ENCODE measurements around the gene EREG. TPM values are rescaled to one million over a fixed set of nuclear protein-coding genes. Genes with fewer than 3 reads are reported as not detected.

The EREG gene
- polyA plus RNA-seq, 1 experiment: 0.40 TPM

- no peaks in the 10 kb centered on the region for H3K27me3 ChIP-seq (ENCODE audit: control insufficient read depth, insufficient read depth, low read length)
- no peak for DNase-seq (ENCODE audit: low read depth)
- no peak overlapping the region for H3K4me3 ChIP-seq (ENCODE audit: low read depth, low read length)
- TF ChIP-seq CTCF (IDR thresholded peaks at IDR 0.05; ENCODE audit: insufficient read depth, low read depth, low read length): no peak
- H3K36me3 ChIP-seq (ENCODE audit: control insufficient read depth, insufficient read depth, low read length): no peaks in the 10 kb centered on the region
- ChIA-PET POLR2A (no interaction called here), CTCF (no interaction called here)
Measured at GRCh38 chr4:74390677-74391076, 25.7 kb downstream of the EREG start.

GRCh38 chr4:74391346-74391745 is 26.4 kb downstream of the EREG start:
- no peak for DNase-seq (ENCODE audit: low read depth)
- Histone ChIP-seq H3K36me3 (ENCODE audit: control insufficient read depth, insufficient read depth, low read length) (no peaks in the 10 kb centered on the region), H3K27me3 (ENCODE audit: control insufficient read depth, insufficient read depth, low read length) (no peaks in the 10 kb centered on the region), H3K4me3 (ENCODE audit: low read depth, low read length) (no peak overlapping the region)
- ChIA-PET POLR2A (no interaction called here), CTCF (no interaction called here)
- no peak for TF ChIP-seq CTCF (IDR thresholded peaks at IDR 0.05; ENCODE audit: insufficient read depth, low read depth, low read length)

DNA sequence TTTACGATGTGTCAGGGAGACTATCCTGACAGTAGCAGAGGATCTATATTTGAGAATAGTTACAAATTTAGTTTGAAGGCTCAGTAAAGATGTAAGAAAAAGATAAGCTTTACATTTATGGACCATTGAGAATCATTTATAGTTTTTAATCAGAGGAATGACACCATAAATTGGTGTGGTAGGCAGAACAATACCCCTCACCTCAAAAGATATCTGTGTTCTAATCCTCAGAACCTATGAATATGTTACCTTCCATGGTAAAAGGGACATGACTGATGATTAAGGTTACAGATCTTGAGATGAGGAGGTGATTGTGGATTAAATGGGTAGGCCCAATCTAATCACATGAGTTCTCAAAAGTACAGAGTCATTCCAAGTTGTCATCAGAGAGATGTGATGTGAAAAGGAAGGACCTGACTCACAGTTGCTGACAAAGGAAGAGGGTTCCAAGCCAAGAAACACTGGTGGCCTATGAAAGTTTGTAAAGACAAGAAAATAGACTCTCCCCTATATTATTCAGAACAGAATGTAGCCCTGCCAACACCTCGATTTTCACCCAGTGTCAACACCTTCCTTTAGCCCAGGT is 27.0 kb downstream of the EREG start:
- Histone ChIP-seq H3K27me3 (ENCODE audit: control insufficient read depth, insufficient read depth, low read length) (no peaks in the 10 kb centered on the region), H3K36me3 (ENCODE audit: control insufficient read depth, insufficient read depth, low read length) (no peaks in the 10 kb centered on the region), H3K4me3 (ENCODE audit: low read depth, low read length) (no peak overlapping the region)
- no peak for TF ChIP-seq CTCF (IDR thresholded peaks at IDR 0.05; ENCODE audit: insufficient read depth, low read depth, low read length)
- no peak for DNase-seq (ENCODE audit: low read depth)
- POLR2A ChIA-PET: no interaction called here
- CTCF ChIA-PET: no interaction called here

GRCh38 chr4:74394476-74395136 is 29.7 kb downstream of the EREG start:
- no peak for TF ChIP-seq CTCF (IDR thresholded peaks at IDR 0.05; ENCODE audit: insufficient read depth, low read depth, low read length)
- H3K36me3 ChIP-seq (ENCODE audit: control insufficient read depth, insufficient read depth, low read length): no peaks in the 10 kb centered on the region
- ChIA-PET POLR2A (no interaction called here), CTCF (no interaction called here)
- DNase-seq (ENCODE audit: low read depth): no peak
- H3K27me3 ChIP-seq (ENCODE audit: control insufficient read depth, insufficient read depth, low read length): no peaks in the 10 kb centered on the region
- H3K4me3 ChIP-seq (ENCODE audit: low read depth, low read length): no peak overlapping the region

GRCh38 chr4:74395633-74396032 is 30.7 kb downstream of the EREG start:
- ChIA-PET CTCF (interaction anchor here (0.7 kb wide), 1 partner anchor 263 kb away, joined by 3 read pairs; no protein-coding TSS in a partner anchor), POLR2A (no interaction called here)
- Histone ChIP-seq H3K36me3 (ENCODE audit: control insufficient read depth, insufficient read depth, low read length) (no peaks in the 10 kb centered on the region), H3K27me3 (ENCODE audit: control insufficient read depth, insufficient read depth, low read length) (no peaks in the 10 kb centered on the region), H3K4me3 (ENCODE audit: low read depth, low read length) (no peak overlapping the region)
- TF ChIP-seq CTCF (IDR thresholded peaks at IDR 0.05; ENCODE audit: insufficient read depth, low read depth, low read length): no peak
- DNase-seq (ENCODE audit: low read depth): no peak
